Mucosa of descending colon (tissue), 3 donors: ENCODE data around the gene BTBD3. TPM values are rescaled to one million over a fixed set of nuclear protein-coding genes. Genes with fewer than 3 reads are reported as not detected.

Source experiments
- ATAC-seq: fragments of 200-7000 bp; cut with Tn5 transposase; one replicate; pipeline ENCODE4 v1.9.1; 2020; ENCODE audit warnings: mild to moderate bottlenecking, moderate library complexity
- DNase-seq, 3 donors: peaks; one replicate each; pipeline ENCODE4 v3.0.0-alpha.2; 2020
- H3K36me3 ChIP-seq: fragments of 200-600 bp; one replicate; pipeline ENCODE4 v1.8.0; 2021; ENCODE audit warnings: low read depth, mild to moderate bottlenecking
- H3K4me1 ChIP-seq: fragments of 200-600 bp; one replicate; pipeline ENCODE4 v1.8.0; 2021; ENCODE audit warnings: low read depth, mild to moderate bottlenecking
- H3K4me3 ChIP-seq: fragments of 200-600 bp; one replicate; pipeline ENCODE4 v1.8.0; 2021; ENCODE audit warnings: mild to moderate bottlenecking
- H3K9me3 ChIP-seq: fragments of 200-600 bp; one replicate; pipeline ENCODE4 v1.8.0; 2021; ENCODE audit warnings: mild to moderate bottlenecking
- CTCF ChIP-seq: fragments of 200-600 bp; IDR thresholded peaks from one replicate; pipeline ENCODE4 v1.8.0; 2022; ENCODE audit warnings: antibody characterized with exemption, mild to moderate bottlenecking
- intact Hi-C, 2 donors: fragments of 100-400 bp; cut with DNase I in 1 of 2; cut with micrococcal nuclease in 1 of 2; formaldehyde crosslinking; loops; one replicate each; pipeline versions ENCODE4 v1.11.0 to v1.11.1; 2022; cut with DNase I, micrococcal nuclease
- total RNA-seq, 3 donors: library from RNA; stranded (reverse); fragmentation: NEBNext Ultra II Directional in 2 of 3; extraction: Animal tissue kit (Norgen Biotek cat#: 25700) in 2 of 3; gene quantifications; one replicate each; pipeline versions ENCODE4 v1.2.1 to v1.2.4, GENCODE V29; 2021 to 2023
- donor health status: DM: no; HTN: no; CAD: no; lungs with moderate emphysema.
- donor health status: DM: no; HTN: no; CAD: no.
- donor health status: DM: no; HTN: yes; CAD: no.

Gene BTBD3
- total RNA-seq, 3 donors from 2014 or later, result 40.1 to 76.0 (median 45.9) TPM

GRCh38 chr20:11891776-11892545 lies 25.7 kb upstream of the BTBD3 start:
- Histone ChIP-seq H3K4me3 (peak overlapping the region; percentile 83), H3K9me3 (no peaks in the 10 kb centered on the region), H3K4me1 (peaks cover 14% of the 10 kb centered on the region), H3K36me3 (no peaks in the 10 kb centered on the region)
- TF ChIP-seq CTCF, result no peak
- intact Hi-C loops, result no loop called here
- peak; percentile 40 to 81 (median 54) for DNase-seq
- ATAC-seq, result peak; percentile 27

GRCh38 chr20:11894062-11894461 lies 23.6 kb upstream of the BTBD3 start:
- intact Hi-C loops, result no loop called here
- DNase-seq (peak in 1 of 3 donors; percentile 85), ATAC-seq (peak; percentile 56)
- Histone ChIP-seq H3K9me3 (no peaks in the 10 kb centered on the region), H3K36me3 (no peaks in the 10 kb centered on the region), H3K4me1 (peaks cover 14% of the 10 kb centered on the region), H3K4me3 (no peak overlapping the region)
- TF ChIP-seq CTCF, result no peak

- intact Hi-C loops, result no loop called here
- Histone ChIP-seq H3K4me1 (peaks cover 14% of the 10 kb centered on the region), H3K36me3 (no peaks in the 10 kb centered on the region), H3K9me3 (no peaks in the 10 kb centered on the region), H3K4me3 (no peak overlapping the region)
- ATAC-seq (no peak), DNase-seq (no peak)
- TF ChIP-seq CTCF, result no peak
Measured at GRCh38 chr20:11895861-11896387, 21.8 kb upstream of the BTBD3 start.

GRCh38 chr20:11901127-11901526 lies 16.6 kb upstream of the BTBD3 start:
- H3K4me3 ChIP-seq, result no peak overlapping the region
- DNase-seq (no peak), ATAC-seq (no peak)
- intact Hi-C loops, result no loop called here
- H3K9me3 ChIP-seq, result no peaks in the 10 kb centered on the region
- peaks cover 4% of the 10 kb centered on the region for H3K4me1 ChIP-seq
- H3K36me3 ChIP-seq, result no peaks in the 10 kb centered on the region
- TF ChIP-seq CTCF, result no peak

DNA sequence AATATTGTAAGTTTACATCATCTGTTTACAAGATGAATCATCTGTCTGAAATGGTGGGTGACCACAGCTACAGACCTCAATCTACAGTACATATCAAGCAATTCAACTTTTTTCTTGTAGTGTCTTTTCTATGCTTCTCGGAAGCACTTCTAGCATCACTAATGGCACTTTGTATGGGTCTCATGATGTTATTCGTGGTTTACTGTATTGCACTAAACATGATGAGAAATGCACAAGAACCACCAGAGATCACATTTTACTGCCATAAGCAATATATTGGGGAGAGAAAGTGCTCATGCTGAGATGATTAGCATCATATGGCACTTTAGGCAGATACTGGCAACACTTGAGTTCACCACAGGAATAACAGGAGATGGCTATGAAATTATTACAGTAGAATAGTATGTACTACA lies 15.4 kb upstream of the BTBD3 start:
- Histone ChIP-seq H3K36me3 (no peaks in the 10 kb centered on the region), H3K4me3 (no peak overlapping the region), H3K4me1 (peaks cover 4% of the 10 kb centered on the region), H3K9me3 (no peaks in the 10 kb centered on the region)
- intact Hi-C loops, result no loop called here
- DNase-seq, result no peak
- TF ChIP-seq CTCF, result no peak
- no peak for ATAC-seq
